Esophagus squamous epithelium (tissue), 4 donors: ENCODE data around the gene VSIG10L.

ENCODE experiments used
- POLR2A ChIP-seq, 4 donors: fragments of 450-650 bp; IDR thresholded peaks; one replicate each; pipeline ENCODE4 v1.6.1; 2017; ENCODE audit warnings: antibody characterized with exemption in 4 of 4, mild to moderate bottlenecking in 4 of 4, moderate library complexity in 3 of 4
- TF ChIP-seq, protein P1 (sequence below), 6 experiments: fragments of 450-650 bp in 4 of 6; fragments of 200-600 bp in 2 of 6; sonication (generic) in 2 of 6; IDR thresholded peaks; one replicate each; pipeline ENCODE4 v1.5.1; 2016 to 2019; ENCODE audit warnings: antibody characterized with exemption in 6 of 6, mild to moderate bottlenecking in 4 of 6, moderate library complexity in 4 of 6

- TF ChIP-seq, protein P1, sequence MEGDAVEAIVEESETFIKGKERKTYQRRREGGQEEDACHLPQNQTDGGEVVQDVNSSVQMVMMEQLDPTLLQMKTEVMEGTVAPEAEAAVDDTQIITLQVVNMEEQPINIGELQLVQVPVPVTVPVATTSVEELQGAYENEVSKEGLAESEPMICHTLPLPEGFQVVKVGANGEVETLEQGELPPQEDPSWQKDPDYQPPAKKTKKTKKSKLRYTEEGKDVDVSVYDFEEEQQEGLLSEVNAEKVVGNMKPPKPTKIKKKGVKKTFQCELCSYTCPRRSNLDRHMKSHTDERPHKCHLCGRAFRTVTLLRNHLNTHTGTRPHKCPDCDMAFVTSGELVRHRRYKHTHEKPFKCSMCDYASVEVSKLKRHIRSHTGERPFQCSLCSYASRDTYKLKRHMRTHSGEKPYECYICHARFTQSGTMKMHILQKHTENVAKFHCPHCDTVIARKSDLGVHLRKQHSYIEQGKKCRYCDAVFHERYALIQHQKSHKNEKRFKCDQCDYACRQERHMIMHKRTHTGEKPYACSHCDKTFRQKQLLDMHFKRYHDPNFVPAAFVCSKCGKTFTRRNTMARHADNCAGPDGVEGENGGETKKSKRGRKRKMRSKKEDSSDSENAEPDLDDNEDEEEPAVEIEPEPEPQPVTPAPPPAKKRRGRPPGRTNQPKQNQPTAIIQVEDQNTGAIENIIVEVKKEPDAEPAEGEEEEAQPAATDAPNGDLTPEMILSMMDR (IDR thresholded peaks at IDR 0.05): no peak
- no peak for TF ChIP-seq POLR2A (IDR thresholded peaks at IDR 0.05)
These were observed 49.2 kb upstream of the VSIG10L start for GRCh38 chr19:51391073-51391611.
